NCI-H2227 treated with DMSO at 0.1 percent for 48 hours (cell line): Measurements from ENCODE around the gene TWNK.
"Not testable (repeated sequence)": the region's sequence is repeated elsewhere in the genome, so short reads cannot be mapped to it uniquely, and the experiment has no call there.

Experiments used
- DNase-seq: peaks from one replicate; lab custom pipeline; 2025; lab: John Stamatoyannopoulos, UW

Gene TWNK

GRCh38 chr10:101030496-101031127 is 43.3 kb downstream of the TWNK start:
- no peak for DNase-seq

- peak; percentile 77 for DNase-seq
These were observed 43.9 kb downstream of the TWNK start, which contains the start of the genes PDZD7 and SFXN3 for GRCh38 chr10:101031128-101031795. PDZD7 (minus strand) TSS chr10:101031129; CDS start chr10:101030219, 910 bp downstream. SFXN3 (plus strand) TSS chr10:101031234; CDS start chr10:101034695, 3,461 bp downstream.

GRCh38 chr10:101031796-101032636 is 44.7 kb downstream of the TWNK start:
- peak; percentile 8 for DNase-seq

- DNase-seq = no peak
These were observed 45.4 kb downstream of the TWNK start for GRCh38 chr10:101032637-101033224.

GRCh38 chr10:101033276-101033675 is 45.9 kb downstream of the TWNK start:
- no peak for DNase-seq

GRCh38 chr10:101034404-101034803 is 47.1 kb downstream of the TWNK start:
- not testable (repeated sequence) for DNase-seq

- DNase-seq = no peak
These were observed 48.0 kb downstream of the TWNK start for GRCh38 chr10:101035314-101035713.

GRCh38 chr10:101035916-101036702 is 48.8 kb downstream of the TWNK start:
- DNase-seq = no peak

- DNase-seq = no peak
These were observed 49.4 kb downstream of the TWNK start for GRCh38 chr10:101036726-101037125.

- no peak for DNase-seq
These were observed 51.1 kb downstream of the TWNK start for GRCh38 chr10:101038484-101038883.

- DNase-seq = no peak
These were observed 52.7 kb downstream of the TWNK start for GRCh38 chr10:101040061-101040460.

GRCh38 chr10:101040851-101041250 is 53.5 kb downstream of the TWNK start:
- no peak for DNase-seq

- peak; percentile 25 for DNase-seq
These were observed 54.0 kb downstream of the TWNK start for GRCh38 chr10:101041252-101041761.

- DNase-seq = no peak
These were observed 54.8 kb downstream of the TWNK start for GRCh38 chr10:101042118-101042517.

- peak; percentile 90 for DNase-seq
These were observed 55.5 kb downstream of the TWNK start for GRCh38 chr10:101042667-101043362.

- no peak for DNase-seq
These were observed 56.0 kb downstream of the TWNK start for GRCh38 chr10:101043363-101043707.
